Measurements from ENCODE around the gene GRAMD2A.
A peak's percentile ranks its signal among the peaks of the same experiment; 100 is the strongest.

GRAMD2A gene

DNA sequence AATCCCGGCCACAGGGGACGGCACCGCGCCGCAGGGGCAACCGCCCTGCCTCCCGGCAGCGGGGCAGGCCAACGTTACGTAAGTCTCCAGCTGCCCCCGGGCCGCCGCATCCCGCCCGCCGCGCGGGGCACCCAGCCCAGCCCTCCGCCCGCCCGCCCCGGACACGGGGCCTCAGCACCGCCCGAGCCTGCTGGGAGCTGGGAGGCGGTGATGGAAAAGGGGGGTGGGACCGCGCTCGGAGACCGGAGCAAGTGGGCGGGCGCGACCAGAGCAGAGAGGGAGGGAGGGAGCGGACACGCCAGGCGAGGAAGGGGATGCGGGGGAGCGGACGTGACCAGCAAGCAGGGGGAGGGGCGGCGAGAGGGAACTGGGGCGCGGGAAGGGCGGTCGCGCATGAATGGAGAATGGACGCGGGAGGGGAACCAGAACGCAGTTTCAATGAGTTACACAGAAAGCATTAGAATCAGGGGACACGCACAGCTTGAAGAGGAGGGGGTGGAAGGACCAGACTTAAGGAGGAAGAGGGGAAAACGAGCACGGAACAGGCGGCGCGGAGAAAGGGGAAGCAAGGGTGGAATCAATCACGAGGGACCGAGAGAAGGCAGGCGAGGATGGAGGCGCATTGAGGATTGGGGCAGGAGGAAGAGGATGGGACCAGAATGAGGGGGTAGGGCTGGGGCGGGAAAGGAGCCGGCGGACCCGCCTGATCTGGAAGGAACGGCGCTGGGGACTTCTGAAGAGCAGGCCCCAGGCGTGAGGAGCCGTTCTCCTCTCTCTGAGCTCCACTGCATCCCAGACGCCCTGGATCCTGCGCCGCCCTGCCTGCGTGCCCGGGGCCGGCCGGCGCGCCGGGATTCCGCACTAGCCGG is 32.8 kb upstream of the GRAMD2A start (continued):
- TF ChIP-seq, protein P1, sequence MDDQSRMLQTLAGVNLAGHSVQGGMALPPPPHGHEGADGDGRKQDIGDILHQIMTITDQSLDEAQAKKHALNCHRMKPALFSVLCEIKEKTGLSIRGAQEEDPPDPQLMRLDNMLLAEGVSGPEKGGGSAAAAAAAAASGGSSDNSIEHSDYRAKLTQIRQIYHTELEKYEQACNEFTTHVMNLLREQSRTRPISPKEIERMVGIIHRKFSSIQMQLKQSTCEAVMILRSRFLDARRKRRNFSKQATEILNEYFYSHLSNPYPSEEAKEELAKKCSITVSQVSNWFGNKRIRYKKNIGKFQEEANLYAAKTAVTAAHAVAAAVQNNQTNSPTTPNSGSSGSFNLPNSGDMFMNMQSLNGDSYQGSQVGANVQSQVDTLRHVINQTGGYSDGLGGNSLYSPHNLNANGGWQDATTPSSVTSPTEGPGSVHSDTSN (CRISPR knock-in tag; IDR thresholded peaks at IDR 0.05) = peak; percentile 87; the same call in 1 of the 2 replicates
- peak; percentile 96 for TF ChIP-seq ZNF324 (tag by site-specific recombination; IDR thresholded peaks at IDR 0.05)
- TF ChIP-seq ZXDB (tag by site-specific recombination; IDR thresholded peaks at IDR 0.05) = peak; percentile 91
- TF ChIP-seq ZNF677 (tag by site-specific recombination; IDR thresholded peaks at IDR 0.05) = 0 out of 2 replicates have a peak, but pooled peaks have one; percentile 56
- TF ChIP-seq RBAK (tag by site-specific recombination; IDR thresholded peaks at IDR 0.05) = peak; percentile 71; the same call in 1 of the 2 replicates
- TF ChIP-seq ZNF223 (tag by site-specific recombination; IDR thresholded peaks at IDR 0.05) = peak; percentile 11; the same call in 1 of the 2 replicates
- TF ChIP-seq ZSCAN23 (tag by site-specific recombination; IDR thresholded peaks at IDR 0.05) = peak; percentile 96
- TF ChIP-seq ZNF23 (tag by site-specific recombination; IDR thresholded peaks at IDR 0.05; ENCODE audit: borderline replicate concordance) = 0 out of 2 replicates have a peak, but pooled peaks have one; percentile 20
- TF ChIP-seq ZNF292 (tag by site-specific recombination; IDR thresholded peaks at IDR 0.05; ENCODE audit: borderline replicate concordance, low read depth) = no peak
- TF ChIP-seq MYNN (tag by site-specific recombination; IDR thresholded peaks at IDR 0.05; ENCODE audit: borderline replicate concordance) = peak; percentile 61
- peak; percentile 21 for TF ChIP-seq ZNF585B (tag by site-specific recombination; IDR thresholded peaks at IDR 0.05)
- TF ChIP-seq ZSCAN16 (tag by site-specific recombination; IDR thresholded peaks at IDR 0.05) = peak; percentile 72; the same call in 1 of the 2 replicates
- TF ChIP-seq, protein P2, sequence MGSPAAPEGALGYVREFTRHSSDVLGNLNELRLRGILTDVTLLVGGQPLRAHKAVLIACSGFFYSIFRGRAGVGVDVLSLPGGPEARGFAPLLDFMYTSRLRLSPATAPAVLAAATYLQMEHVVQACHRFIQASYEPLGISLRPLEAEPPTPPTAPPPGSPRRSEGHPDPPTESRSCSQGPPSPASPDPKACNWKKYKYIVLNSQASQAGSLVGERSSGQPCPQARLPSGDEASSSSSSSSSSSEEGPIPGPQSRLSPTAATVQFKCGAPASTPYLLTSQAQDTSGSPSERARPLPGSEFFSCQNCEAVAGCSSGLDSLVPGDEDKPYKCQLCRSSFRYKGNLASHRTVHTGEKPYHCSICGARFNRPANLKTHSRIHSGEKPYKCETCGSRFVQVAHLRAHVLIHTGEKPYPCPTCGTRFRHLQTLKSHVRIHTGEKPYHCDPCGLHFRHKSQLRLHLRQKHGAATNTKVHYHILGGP (tag by site-specific recombination; IDR thresholded peaks at IDR 0.05) = no peak
- TF ChIP-seq ZNF155 (tag by site-specific recombination; IDR thresholded peaks at IDR 0.05) = no peak
- TF ChIP-seq ZNF132 (tag by site-specific recombination; IDR thresholded peaks at IDR 0.05; ENCODE audit: borderline replicate concordance) = no peak
- TF ChIP-seq ZFP69B (tag by site-specific recombination; IDR thresholded peaks at IDR 0.05) = peak; percentile 93
- TF ChIP-seq, protein P3, sequence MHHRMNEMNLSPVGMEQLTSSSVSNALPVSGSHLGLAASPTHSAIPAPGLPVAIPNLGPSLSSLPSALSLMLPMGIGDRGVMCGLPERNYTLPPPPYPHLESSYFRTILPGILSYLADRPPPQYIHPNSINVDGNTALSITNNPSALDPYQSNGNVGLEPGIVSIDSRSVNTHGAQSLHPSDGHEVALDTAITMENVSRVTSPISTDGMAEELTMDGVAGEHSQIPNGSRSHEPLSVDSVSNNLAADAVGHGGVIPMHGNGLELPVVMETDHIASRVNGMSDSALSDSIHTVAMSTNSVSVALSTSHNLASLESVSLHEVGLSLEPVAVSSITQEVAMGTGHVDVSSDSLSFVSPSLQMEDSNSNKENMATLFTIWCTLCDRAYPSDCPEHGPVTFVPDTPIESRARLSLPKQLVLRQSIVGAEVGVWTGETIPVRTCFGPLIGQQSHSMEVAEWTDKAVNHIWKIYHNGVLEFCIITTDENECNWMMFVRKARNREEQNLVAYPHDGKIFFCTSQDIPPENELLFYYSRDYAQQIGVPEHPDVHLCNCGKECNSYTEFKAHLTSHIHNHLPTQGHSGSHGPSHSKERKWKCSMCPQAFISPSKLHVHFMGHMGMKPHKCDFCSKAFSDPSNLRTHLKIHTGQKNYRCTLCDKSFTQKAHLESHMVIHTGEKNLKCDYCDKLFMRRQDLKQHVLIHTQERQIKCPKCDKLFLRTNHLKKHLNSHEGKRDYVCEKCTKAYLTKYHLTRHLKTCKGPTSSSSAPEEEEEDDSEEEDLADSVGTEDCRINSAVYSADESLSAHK (tag by site-specific recombination; IDR thresholded peaks at IDR 0.05) = peak; percentile 79
- TF ChIP-seq GLIS1 (tag by site-specific recombination; IDR thresholded peaks at IDR 0.05) = peak; percentile 92
- no peak; the same call in 1 of the 2 replicates for TF ChIP-seq YY1 (tag by site-specific recombination; IDR thresholded peaks at IDR 0.05)
- TF ChIP-seq, protein P4, sequence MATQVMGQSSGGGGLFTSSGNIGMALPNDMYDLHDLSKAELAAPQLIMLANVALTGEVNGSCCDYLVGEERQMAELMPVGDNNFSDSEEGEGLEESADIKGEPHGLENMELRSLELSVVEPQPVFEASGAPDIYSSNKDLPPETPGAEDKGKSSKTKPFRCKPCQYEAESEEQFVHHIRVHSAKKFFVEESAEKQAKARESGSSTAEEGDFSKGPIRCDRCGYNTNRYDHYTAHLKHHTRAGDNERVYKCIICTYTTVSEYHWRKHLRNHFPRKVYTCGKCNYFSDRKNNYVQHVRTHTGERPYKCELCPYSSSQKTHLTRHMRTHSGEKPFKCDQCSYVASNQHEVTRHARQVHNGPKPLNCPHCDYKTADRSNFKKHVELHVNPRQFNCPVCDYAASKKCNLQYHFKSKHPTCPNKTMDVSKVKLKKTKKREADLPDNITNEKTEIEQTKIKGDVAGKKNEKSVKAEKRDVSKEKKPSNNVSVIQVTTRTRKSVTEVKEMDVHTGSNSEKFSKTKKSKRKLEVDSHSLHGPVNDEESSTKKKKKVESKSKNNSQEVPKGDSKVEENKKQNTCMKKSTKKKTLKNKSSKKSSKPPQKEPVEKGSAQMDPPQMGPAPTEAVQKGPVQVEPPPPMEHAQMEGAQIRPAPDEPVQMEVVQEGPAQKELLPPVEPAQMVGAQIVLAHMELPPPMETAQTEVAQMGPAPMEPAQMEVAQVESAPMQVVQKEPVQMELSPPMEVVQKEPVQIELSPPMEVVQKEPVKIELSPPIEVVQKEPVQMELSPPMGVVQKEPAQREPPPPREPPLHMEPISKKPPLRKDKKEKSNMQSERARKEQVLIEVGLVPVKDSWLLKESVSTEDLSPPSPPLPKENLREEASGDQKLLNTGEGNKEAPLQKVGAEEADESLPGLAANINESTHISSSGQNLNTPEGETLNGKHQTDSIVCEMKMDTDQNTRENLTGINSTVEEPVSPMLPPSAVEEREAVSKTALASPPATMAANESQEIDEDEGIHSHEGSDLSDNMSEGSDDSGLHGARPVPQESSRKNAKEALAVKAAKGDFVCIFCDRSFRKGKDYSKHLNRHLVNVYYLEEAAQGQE (tag by site-specific recombination; IDR thresholded peaks at IDR 0.05) = peak; percentile 47; the same call in 1 of the 2 replicates
- TF ChIP-seq ZNF133 (tag by site-specific recombination; IDR thresholded peaks at IDR 0.05) = peak; percentile 8; the same call in 1 of the 2 replicates
- TF ChIP-seq ZFP37 (tag by site-specific recombination; IDR thresholded peaks at IDR 0.05) = peak; percentile 97
- TF ChIP-seq, protein P5, sequence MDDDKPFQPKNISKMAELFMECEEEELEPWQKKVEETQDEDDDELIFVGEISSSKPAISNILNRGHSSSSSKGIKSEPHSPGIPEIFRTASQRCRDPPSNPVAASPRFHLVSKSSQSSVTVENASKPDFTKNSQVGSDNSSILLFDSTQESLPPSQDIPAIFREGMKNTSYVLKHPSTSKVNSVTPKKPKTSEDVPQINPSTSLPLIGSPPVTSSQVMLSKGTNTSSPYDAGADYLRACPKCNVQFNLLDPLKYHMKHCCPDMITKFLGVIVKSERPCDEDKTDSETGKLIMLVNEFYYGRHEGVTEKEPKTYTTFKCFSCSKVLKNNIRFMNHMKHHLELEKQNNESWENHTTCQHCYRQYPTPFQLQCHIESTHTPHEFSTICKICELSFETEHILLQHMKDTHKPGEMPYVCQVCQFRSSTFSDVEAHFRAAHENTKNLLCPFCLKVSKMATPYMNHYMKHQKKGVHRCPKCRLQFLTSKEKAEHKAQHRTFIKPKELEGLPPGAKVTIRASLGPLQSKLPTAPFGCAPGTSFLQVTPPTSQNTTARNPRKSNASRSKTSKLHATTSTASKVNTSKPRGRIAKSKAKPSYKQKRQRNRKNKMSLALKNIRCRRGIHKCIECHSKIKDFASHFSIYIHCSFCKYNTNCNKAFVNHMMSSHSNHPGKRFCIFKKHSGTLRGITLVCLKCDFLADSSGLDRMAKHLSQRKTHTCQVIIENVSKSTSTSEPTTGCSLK (tag by site-specific recombination; IDR thresholded peaks at IDR 0.05) = no peak
- no peak for TF ChIP-seq TCF7L2 (IDR thresholded peaks at IDR 0.05; ENCODE audit: borderline replicate concordance, low read depth, low read length)
- no peak for TF ChIP-seq ZNF211 (tag by site-specific recombination; IDR thresholded peaks at IDR 0.05; ENCODE audit: low read depth)
- TF ChIP-seq, protein P6, sequence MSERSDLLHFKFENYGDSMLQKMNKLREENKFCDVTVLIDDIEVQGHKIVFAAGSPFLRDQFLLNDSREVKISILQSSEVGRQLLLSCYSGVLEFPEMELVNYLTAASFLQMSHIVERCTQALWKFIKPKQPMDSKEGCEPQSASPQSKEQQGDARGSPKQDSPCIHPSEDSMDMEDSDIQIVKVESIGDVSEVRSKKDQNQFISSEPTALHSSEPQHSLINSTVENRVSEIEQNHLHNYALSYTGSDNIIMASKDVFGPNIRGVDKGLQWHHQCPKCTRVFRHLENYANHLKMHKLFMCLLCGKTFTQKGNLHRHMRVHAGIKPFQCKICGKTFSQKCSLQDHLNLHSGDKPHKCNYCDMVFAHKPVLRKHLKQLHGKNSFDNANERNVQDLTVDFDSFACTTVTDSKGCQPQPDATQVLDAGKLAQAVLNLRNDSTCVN (tag by site-specific recombination; optimal IDR thresholded peaks at IDR 0.05) = peak; percentile 100

Data from HEK293 (cell line).